EL (cell line): ENCODE results near the gene PEAK1.
"Not testable (repeated sequence)": the region's sequence is repeated elsewhere in the genome, so short reads cannot be mapped to it uniquely, and the experiment has no call there.

ENCODE experiments used
- DNase-seq: peaks from one replicate; pipeline ENCODE4 v3.0.0-alpha.2; 2016

The PEAK1 gene

GRCh38 chr15:77291107-77291506 lies 128.8 kb downstream of the PEAK1 start:
- no peak for DNase-seq

GRCh38 chr15:77287385-77287784 lies 132.5 kb downstream of the PEAK1 start:
- no peak for DNase-seq

GRCh38 chr15:77285057-77285997 lies 134.6 kb downstream of the PEAK1 start:
- no peak for DNase-seq

DNA sequence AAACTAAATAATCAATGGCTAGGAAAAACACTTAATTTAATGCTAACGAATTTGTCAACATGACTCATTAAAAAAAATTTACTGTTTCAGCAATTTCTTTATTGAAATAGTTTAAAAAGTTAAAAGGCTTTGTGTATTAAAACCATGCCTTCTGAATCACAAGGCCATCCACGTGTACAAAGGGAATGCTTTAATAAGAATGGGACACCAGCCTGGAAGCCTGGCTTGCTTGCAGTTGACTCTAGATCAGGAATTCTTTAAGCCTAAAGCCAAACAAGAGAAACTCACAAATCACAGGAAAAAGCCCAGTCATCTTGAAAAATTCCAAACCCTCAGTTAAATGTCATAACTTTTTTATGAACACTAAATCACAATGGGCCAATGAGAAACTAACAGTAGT lies 137.6 kb downstream of the PEAK1 start:
- DNase-seq: peak; percentile 86

DNA sequence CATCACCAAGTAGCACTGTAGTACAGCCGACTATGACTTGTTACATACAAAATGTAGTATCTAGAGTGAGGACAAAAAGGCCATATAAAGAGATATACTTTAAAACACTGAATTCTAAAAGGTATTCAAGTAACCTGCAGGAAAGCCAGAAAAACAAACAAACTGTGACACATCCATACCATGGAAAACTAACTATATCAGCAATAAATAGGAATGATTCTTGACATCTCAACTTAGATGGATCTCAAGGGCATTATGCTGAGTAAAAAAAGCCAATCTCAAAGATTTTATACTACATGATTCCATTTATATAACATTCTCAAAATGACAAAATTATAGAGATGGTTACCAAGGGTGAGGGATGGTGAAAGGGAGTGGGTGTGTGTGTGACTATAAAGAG lies 143.0 kb downstream of the PEAK1 start:
- no peak for DNase-seq

DNA sequence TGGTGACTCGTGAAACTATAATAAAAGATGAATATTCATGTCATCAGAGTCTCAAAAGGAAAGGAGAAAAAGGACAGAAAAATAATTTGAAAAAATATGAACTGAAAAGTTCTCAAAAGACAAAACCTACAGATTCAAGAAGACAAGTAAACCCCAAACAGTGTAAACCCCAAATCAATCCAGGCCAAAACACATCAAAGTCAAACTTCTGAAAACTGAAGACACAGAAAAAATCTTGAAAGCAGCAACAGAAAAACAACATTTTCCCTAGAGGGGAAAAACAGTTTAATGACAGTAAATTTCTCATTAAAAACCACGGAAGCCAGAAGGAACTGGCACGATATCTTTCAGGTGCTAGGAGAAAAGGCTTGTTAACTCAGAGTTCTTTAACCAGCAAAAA lies 143.8 kb downstream of the PEAK1 start:
- DNase-seq: no peak

GRCh38 chr15:77273136-77273535 lies 146.8 kb downstream of the PEAK1 start:
- not testable (repeated sequence) for DNase-seq

DNA sequence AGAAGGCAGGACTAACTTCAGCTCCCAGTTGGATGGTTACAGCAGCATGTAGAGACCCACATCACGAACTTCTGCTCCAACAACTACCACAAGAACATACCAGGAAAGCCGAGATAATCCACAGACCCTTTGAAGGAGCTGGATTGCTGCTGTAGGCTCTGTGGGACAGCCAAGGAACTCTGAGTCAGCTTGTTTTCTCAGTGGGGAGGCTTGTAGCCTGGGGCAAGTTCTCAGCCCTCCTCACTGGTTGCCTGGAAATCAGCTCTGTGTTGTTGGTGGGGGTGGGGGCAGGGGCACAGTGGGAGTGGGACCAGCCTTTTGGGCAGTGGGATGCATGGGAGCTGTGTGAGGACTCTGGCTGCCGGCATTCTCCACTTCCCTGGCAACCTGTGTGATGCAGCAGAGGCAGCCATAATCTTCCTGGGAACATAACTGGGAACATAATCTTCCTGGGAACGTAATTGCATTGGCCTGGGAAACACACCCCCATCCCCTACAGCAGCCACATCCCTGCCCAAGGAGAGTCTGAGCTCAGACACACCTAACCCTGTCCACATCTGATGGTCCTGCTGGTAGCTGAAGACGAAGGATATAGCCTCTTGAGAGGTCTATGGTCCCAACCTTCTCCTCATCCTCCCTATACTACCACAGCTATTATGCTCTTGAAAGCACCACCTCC lies 153.1 kb downstream of the PEAK1 start:
- DNase-seq: peak; percentile 91

- no peak for DNase-seq
Observed at GRCh38 chr15:77255385-77255784, 164.5 kb downstream of the PEAK1 start.

DNA sequence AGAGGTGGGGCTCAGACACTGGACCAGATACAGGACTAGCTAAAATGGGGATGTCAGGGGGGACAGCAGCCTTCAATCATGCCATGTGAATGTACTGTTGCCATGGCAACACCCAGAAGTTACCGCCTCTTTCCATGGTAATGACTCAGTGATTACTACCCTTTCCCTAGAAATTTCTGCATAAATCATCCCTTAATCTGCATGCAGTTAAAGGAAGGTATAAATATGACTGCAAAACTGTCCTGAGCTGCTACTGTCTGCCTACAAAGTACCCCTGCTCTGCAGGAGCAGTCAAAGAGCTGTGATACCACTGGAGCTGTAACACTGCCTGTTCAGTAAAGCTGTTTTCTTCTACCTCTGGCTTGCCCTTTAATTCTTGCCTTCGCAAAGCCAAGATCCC lies 168.2 kb downstream of the PEAK1 start:
- peak; percentile 24 for DNase-seq

DNA sequence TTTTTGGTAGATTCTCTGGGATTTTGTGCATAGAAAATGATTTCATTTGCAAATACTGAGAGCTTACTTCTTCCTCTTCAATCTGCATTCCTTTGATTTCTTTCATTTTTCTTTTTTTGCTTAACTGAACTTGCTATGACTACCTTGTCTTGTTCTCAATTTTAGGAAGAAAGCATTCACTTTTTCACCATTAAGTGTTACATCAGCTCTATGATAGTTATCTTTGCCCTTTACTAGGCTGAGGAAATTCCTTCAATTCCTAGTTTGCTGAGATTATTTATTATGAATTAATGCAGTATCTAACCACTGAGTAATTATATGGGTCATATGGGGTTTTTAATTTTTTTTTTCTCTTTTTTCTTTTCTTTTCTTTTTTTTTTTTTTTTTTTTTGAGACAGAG lies 172.8 kb downstream of the PEAK1 start:
- no peak for DNase-seq

DNA sequence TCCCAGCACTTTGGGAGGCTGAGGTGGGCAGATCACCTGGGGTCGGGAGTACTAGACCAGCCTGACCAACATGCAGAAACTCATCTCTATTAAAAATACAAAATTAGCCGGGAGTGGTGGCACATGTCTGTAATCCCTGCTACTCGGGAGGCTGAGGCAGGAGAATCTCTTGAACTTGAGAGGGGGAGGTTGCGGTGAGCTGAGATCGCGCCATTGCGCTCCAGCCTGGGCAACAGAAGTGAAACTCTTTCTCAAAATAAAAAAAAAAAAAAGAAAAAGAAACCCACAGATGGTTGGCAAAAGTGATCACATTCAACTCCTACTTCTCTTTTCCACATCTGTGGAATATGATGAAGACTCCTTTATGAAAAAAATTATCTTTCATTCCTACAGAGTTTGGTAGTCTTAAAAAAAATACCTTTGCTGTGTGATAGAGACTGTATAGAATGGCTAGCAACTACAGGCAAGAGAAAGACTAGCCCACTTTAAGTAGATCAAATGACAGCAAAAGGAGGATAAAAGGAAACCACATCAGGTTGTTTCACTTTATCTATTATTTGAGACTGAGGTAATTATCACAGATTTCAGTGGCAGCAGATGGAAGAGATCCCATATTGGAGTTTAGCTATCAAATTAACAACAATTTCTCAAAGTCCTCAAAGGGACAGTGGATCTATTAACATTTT lies 176.0 kb downstream of the PEAK1 start:
- DNase-seq: no peak

- peak; percentile 15 for DNase-seq
Observed at GRCh38 chr15:77243135-77243534, 176.8 kb downstream of the PEAK1 start.

GRCh38 chr15:77239882-77240608 lies 179.9 kb downstream of the PEAK1 start:
- peak; percentile 4 for DNase-seq

DNA sequence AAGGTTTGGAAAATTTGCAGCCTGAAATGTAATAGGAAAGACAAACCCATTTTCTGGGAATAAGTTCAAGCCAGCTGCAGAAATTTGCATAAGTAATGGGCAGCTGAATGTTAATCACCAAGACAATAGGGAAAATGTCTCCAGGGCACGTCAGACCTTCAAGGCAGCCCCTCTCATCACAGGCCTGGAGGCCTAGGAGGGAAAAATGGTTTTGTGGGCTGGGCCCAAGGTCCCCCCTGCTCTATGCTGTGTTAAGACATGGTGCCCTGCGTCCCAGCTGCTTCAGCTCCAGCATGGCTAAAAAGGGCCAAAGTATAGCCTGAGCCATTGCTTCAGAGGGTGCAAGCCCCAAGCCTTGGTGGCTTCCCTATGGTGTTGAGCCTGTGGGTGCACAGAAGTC lies 184.3 kb downstream of the PEAK1 start:
- DNase-seq: no peak

- DNase-seq: no peak
Observed at GRCh38 chr15:77228828-77229227, 191.1 kb downstream of the PEAK1 start.

DNA sequence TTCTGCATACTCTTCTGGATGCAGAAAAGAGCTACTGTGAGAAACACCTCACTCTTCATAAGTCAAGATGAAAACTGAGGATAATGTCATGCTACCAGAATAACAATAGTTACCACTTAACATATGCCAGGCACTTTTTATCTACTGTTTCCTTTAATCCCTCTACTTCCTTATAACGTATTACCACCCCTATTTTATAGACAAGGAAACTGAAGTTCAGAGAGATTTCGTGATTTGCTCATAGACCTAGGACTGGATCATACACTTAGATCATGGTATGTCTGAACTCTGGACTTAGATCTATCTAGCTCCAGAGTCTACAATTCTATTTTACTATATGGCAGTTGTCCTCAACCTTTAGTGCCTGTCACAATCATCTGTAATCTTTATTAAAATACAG lies 193.3 kb downstream of the PEAK1 start:
- no peak for DNase-seq

- DNase-seq: no peak
Observed at GRCh38 chr15:77225646-77226045, 194.3 kb downstream of the PEAK1 start.

DNA sequence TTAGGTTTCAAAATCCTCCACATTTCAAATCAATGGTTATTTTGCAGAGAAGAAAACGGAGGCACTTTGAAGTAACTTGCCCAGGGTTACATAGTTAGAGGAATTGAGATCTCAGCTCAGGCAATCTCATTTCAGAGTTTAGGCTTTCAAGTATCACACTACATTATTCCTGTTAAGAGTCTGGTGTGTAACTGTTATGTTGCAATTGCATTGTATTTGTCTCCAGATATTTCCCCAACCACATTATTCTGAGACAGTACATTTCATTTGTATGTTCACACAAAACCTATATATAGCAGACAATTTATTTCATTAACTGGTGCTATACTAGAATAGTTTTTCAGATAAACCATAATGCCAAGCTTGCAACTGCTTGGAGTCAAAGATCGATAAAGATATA lies 194.8 kb downstream of the PEAK1 start:
- DNase-seq: no peak

- DNase-seq: peak; percentile 4
Observed at GRCh38 chr15:77224352-77224751, 195.6 kb downstream of the PEAK1 start.

GRCh38 chr15:77221708-77222107 lies 198.2 kb downstream of the PEAK1 start:
- DNase-seq: no peak

GRCh38 chr15:77221174-77221573 lies 198.7 kb downstream of the PEAK1 start:
- DNase-seq: no peak

DNA sequence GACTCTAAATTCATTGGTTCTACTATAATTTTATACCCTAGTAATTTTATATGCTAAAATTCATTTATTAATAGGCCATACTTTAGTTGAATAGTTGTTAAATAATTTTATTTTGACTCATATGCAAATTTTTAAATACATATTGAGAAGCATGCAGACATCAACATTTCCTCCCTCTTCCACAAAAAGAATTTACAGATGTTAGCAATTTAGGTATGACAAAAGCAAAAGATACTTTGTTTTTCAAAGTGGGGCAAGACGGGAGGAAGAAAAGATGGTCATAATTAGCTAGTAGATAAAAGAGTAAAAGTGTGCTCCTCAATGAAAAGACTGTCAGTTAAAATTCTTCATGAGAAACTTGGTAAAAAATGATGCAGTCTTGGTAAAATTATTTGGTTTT lies 200.1 kb downstream of the PEAK1 start:
- no peak for DNase-seq
